IMR-90 (cell line): Measurements from ENCODE around the gene SELENOH. TPM values are rescaled to one million over a fixed set of nuclear protein-coding genes. Genes with fewer than 3 reads are reported as not detected.

Source experiments
- ATAC-seq: fragments of 200-7000 bp; cut with Tn5 transposase; 2 replicates; pipeline ENCODE4 v1.9.1; 2020; ENCODE audit warnings: low read depth, mild to moderate bottlenecking, moderate library complexity
- BruUV-seq: library from RNA; stranded (reverse); fragments of 400-500 nt; replicated peaks from 2 replicates; lab custom pipeline; 2021; lab: Mats Ljungman, UMichigan
- CTCF ChIA-PET: fragments of 300-600 bp; formaldehyde crosslinking; extraction: SDS; loops from one replicate; lab custom pipeline; 2021; ENCODE audit warnings: antibody characterized with exemption; lab: Yijun Ruan, JAX
- POLR2A ChIA-PET: fragments of 300-600 bp; sonication (Branson Sonifier 250); formaldehyde crosslinking; loops from one replicate; lab custom pipeline; 2022; ENCODE audit warnings: antibody characterized with exemption; ENCODE audit not compliant: unreplicated experiment; lab: Charles Lee
- DNase-seq: peaks from one replicate; pipeline ENCODE4 v3.0.0; 2013
- H2AFZ ChIP-seq: replicated peaks from 2 replicates; pipeline ENCODE3; 2013; ENCODE audit warnings: low read length, mild to moderate bottlenecking; ENCODE audit not compliant: poor library complexity
- H2AK5ac ChIP-seq: 2 replicates; pipeline ENCODE4 v1.6.1; 2013; ENCODE audit warnings: low read depth, low read length, inconsistent platforms
- H2AK9ac ChIP-seq: replicated peaks from 2 replicates; pipeline ENCODE3; 2013; ENCODE audit warnings: mild to moderate bottlenecking, low read depth, low read length, moderate library complexity; ENCODE audit not compliant: poor library complexity
- H2BK120ac ChIP-seq: 2 replicates; pipeline ENCODE4 v1.6.1; 2013; ENCODE audit warnings: low read depth, low read length, inconsistent platforms
- H2BK15ac ChIP-seq: 3 replicates; pipeline ENCODE4 v1.6.1; 2013; ENCODE audit warnings: low read depth, low read length, inconsistent platforms
- H2BK20ac ChIP-seq: 2 replicates; pipeline ENCODE4 v1.6.1; 2013; ENCODE audit warnings: low read depth, mild to moderate bottlenecking, inconsistent platforms, low read length, moderate library complexity
- H2BK5ac ChIP-seq: 2 replicates; pipeline ENCODE4 v1.6.1; 2013; ENCODE audit warnings: mild to moderate bottlenecking, low read depth, low read length, inconsistent platforms; ENCODE audit not compliant: poor library complexity, severe bottlenecking
- H3K14ac ChIP-seq: replicated peaks from 2 replicates; pipeline ENCODE4 v1.6.1; 2013; ENCODE audit warnings: low read depth, low read length, inconsistent platforms
- H3K18ac ChIP-seq: 2 replicates; pipeline ENCODE4 v1.6.1; 2013; ENCODE audit warnings: low read depth, low read length, control low read depth
- H3K23ac ChIP-seq: 2 replicates; pipeline ENCODE4 v1.6.1; 2013; ENCODE audit warnings: low read depth, low read length, inconsistent platforms
- H3K27ac ChIP-seq: 2 replicates; pipeline ENCODE4 v1.5.1; 2013; ENCODE audit warnings: mild to moderate bottlenecking, control low read depth, low read length; ENCODE audit not compliant: insufficient read depth
- H3K27me3 ChIP-seq: 2 replicates; pipeline ENCODE4 v1.6.1; 2013; ENCODE audit warnings: low read length; ENCODE audit not compliant: control insufficient read depth, insufficient read depth
- H3K36me3 ChIP-seq: 2 replicates; pipeline ENCODE4 v1.6.1; 2013; ENCODE audit warnings: low read length, mixed read lengths; ENCODE audit not compliant: control insufficient read depth, insufficient read depth
- H3K4ac ChIP-seq: 2 replicates; pipeline ENCODE4 v1.6.1; 2013; ENCODE audit warnings: low read depth, low read length, inconsistent platforms
- H3K4me1 ChIP-seq: 2 replicates; pipeline ENCODE4 v1.6.1; 2013; ENCODE audit warnings: low read length, mixed read lengths; ENCODE audit not compliant: control insufficient read depth, insufficient read depth
- H3K4me2 ChIP-seq: 2 replicates; pipeline ENCODE4 v1.6.1; 2013; ENCODE audit warnings: low read depth, mild to moderate bottlenecking, control low read depth, low read length, moderate library complexity
- H3K4me3 ChIP-seq: 2 replicates; pipeline ENCODE4 v1.5.1; 2013; ENCODE audit warnings: low read depth, mild to moderate bottlenecking, control low read depth, low read length, moderate library complexity; ENCODE audit not compliant: insufficient read depth
- H3K56ac ChIP-seq: 2 replicates; pipeline ENCODE4 v1.6.1; 2013; ENCODE audit warnings: low read length, inconsistent platforms; ENCODE audit not compliant: insufficient read depth; ENCODE audit errors: extremely low read depth
- H3K79me1 ChIP-seq, 2 experiments: 2 replicates each; pipeline ENCODE4 v1.6.1; 2013; ENCODE audit warnings: low read length in 2 of 2, inconsistent platforms in 1 of 2, low read depth in 1 of 2
- H3K9ac ChIP-seq: 2 replicates; pipeline ENCODE4 v1.6.1; 2013; ENCODE audit warnings: low read depth, low read length, control low read depth
- H3K9me1 ChIP-seq: 2 replicates; pipeline ENCODE4 v1.6.1; 2013; ENCODE audit warnings: low read length, inconsistent platforms; ENCODE audit not compliant: insufficient read depth
- H3K9me3 ChIP-seq: 2 replicates; pipeline ENCODE4 v1.6.1; 2013; ENCODE audit warnings: low read length; ENCODE audit not compliant: control insufficient read depth, insufficient read depth
- H4K20me1 ChIP-seq: 2 replicates; pipeline ENCODE4 v1.6.1; 2013; ENCODE audit warnings: low read length, inconsistent platforms; ENCODE audit not compliant: insufficient read depth
- H4K5ac ChIP-seq: 2 replicates; pipeline ENCODE4 v1.6.1; 2013; ENCODE audit warnings: mild to moderate bottlenecking, low read depth, low read length, control low read depth
- H4K8ac ChIP-seq, 2 experiments: 2 replicates each; pipeline ENCODE4 v1.6.1; 2013; ENCODE audit warnings: low read depth in 2 of 2, low read length in 2 of 2, control low read depth in 1 of 2, inconsistent platforms in 1 of 2
- H4K91ac ChIP-seq: 2 replicates; pipeline ENCODE4 v1.6.1; 2013; ENCODE audit warnings: low read depth, low read length, inconsistent platforms; ENCODE audit not compliant: insufficient read depth
- BHLHE40 ChIP-seq: fragments of 150-350 bp; IDR thresholded peaks from 2 replicates; pipeline ENCODE4 v1.6.1; 2016; ENCODE audit warnings: mild to moderate bottlenecking, low read depth, low read length
- CHD1 ChIP-seq: IDR thresholded peaks from 2 replicates; pipeline ENCODE4 v1.6.1; 2012; ENCODE audit warnings: low read depth, low read length, improper control_type of control experiment
- MAZ ChIP-seq: IDR thresholded peaks from 2 replicates; pipeline ENCODE4 v1.6.1; 2012; ENCODE audit warnings: low read depth, mild to moderate bottlenecking, low read length, improper control_type of control experiment, moderate library complexity, borderline replicate concordance
- MXI1 ChIP-seq: IDR thresholded peaks from 2 replicates; pipeline ENCODE4 v1.6.1; 2012; ENCODE audit warnings: low read depth, mild to moderate bottlenecking, low read length, moderate library complexity, borderline replicate concordance
- NFE2L2 ChIP-seq: fragments of 150-350 bp; IDR thresholded peaks from 2 replicates; pipeline ENCODE4 v1.6.1; 2016; ENCODE audit warnings: low read depth, mild to moderate bottlenecking, low read length
- POLR2A ChIP-seq: IDR thresholded peaks from 2 replicates; pipeline ENCODE4 v1.6.1; 2012; ENCODE audit warnings: mild to moderate bottlenecking, low read depth, low read length
- RAD21 ChIP-seq: IDR thresholded peaks from 2 replicates; pipeline ENCODE4 v1.6.1; 2012; ENCODE audit warnings: low read length, improper control_type of control experiment
- RCOR1 ChIP-seq: IDR thresholded peaks from 2 replicates; pipeline ENCODE4 v1.6.1; 2012; ENCODE audit warnings: mild to moderate bottlenecking, low read length, improper control_type of control experiment; ENCODE audit not compliant: insufficient replicate concordance
- RFX5 ChIP-seq: IDR thresholded peaks from 2 replicates; pipeline ENCODE4 v1.8.0; 2012; ENCODE audit warnings: low read depth, mild to moderate bottlenecking, low read length, moderate library complexity
- WGBS, 2 experiments: methylation state at CpG; one replicate each; pipeline versions ENCODE4 v1.1.5 to v1.1.7; 2013; ENCODE audit warnings: missing lambda C conversion rate in 2 of 2; ENCODE audit not compliant: insufficient read length in 1 of 2; ENCODE audit errors: extremely low coverage in 2 of 2; 5-methylcytosine and 5-hydroxymethylcytosine counted together
- dilution Hi-C: fragments of 300-500 bp; cut with HindIII; formaldehyde crosslinking; loops from one replicate; pipeline ENCODE4 v1.14.3; 2018; ENCODE audit warnings: low sequenced_read_pairs; ENCODE audit not compliant: unreplicated experiment
- in situ Hi-C: fragments of 300-500 bp; cut with MboI; formaldehyde crosslinking; loops from 3 replicates; pipeline ENCODE4 v1.14.3; 2019; ENCODE audit warnings: low sequenced_read_pairs, inconsistent platforms, mixed read lengths
- intact Hi-C: fragments of 100-400 bp; cut with micrococcal nuclease; formaldehyde crosslinking; loops from 2 replicates; pipeline ENCODE4 v1.10.0; 2022
- polyA plus RNA-seq, 3 experiments: library from polyadenylated mRNA; depleted of rRNA; stranded (reverse); fragments of >200 nt; gene quantifications; 2 replicates each; pipeline ENCODE4 v1.2.3, GENCODE V29; 2012; ENCODE audit warnings: low replicate concordance in 1 of 3
- total RNA-seq: library from RNA; depleted of rRNA; stranded (reverse); fragments of >200 nt; gene quantifications from 2 replicates; pipeline ENCODE4 v1.2.3, GENCODE V29; 2012
- TF ChIP-seq, protein P1 (sequence below): fragments of 150-350 bp; IDR thresholded peaks from 2 replicates; pipeline ENCODE4 v1.6.1; 2016; ENCODE audit warnings: low read depth, mild to moderate bottlenecking, low read length, moderate library complexity, borderline replicate concordance

SELENOH gene
- total and polyA plus RNA-seq, 2 of the 4 experiments (the other 2 are of a cell fraction) = 40.3 to 107 TPM

DNA sequence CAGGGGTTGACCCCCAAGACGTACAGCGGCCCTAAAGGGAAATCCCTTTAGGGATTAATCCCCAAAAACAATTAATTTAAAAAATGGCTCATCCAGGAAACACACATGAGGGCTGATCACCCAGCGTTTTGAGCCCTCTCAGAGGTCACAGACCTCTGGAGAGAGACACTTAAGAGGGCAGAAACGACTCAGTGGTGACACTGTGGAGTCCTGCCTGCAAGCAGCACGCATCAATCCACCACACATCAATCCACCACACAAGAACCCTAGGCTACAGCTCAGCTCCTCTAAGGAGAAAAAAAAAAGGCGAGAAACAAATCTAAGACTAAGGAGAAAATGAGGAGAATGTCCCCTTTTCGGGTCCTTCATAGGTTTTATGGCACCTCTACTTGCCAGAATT, 12.5 kb upstream of the SELENOH start:
- Histone ChIP-seq H3K4ac (no peak overlapping the region), H3K4me1 (no peaks in the 10 kb centered on the region), H3K9me3 (no peaks in the 10 kb centered on the region), H3K27ac (no peak overlapping the region), H3K4me3 (no peak overlapping the region), H2BK15ac (no peak overlapping the region), H3K27me3 (no peaks in the 10 kb centered on the region), H3K18ac (no peak overlapping the region), H2BK20ac (no peak overlapping the region), H3K79me1 (peaks cover 29 to 37% of the 10 kb centered on the region in 2 experiments), H2AK5ac (no peak overlapping the region), H4K5ac (no peak overlapping the region), H3K14ac (no peak overlapping the region), H2AK9ac (no peak overlapping the region), H3K9me1 (no peaks in the 10 kb centered on the region), H2BK120ac (no peak overlapping the region), H3K23ac (no peak overlapping the region), H3K9ac (no peak overlapping the region), H4K91ac (no peak overlapping the region), H4K20me1 (peaks cover 7% of the 10 kb centered on the region; the same call in 1 of the 2 replicates), H3K56ac (no peak overlapping the region), H2AFZ (no peak overlapping the region), H3K4me2 (no peak overlapping the region), H4K8ac (no peak overlapping the region), H2BK5ac (no peak overlapping the region), H3K36me3 (no peaks in the 10 kb centered on the region)
- TF ChIP-seq MAZ (no peak), POLR2A (no peak), NFE2L2 (no peak), MXI1 (no peak), BHLHE40 (no peak), CHD1 (no peak), RCOR1 (no peak), RFX5 (no peak), RAD21 (no peak)
- TF ChIP-seq, protein P1, sequence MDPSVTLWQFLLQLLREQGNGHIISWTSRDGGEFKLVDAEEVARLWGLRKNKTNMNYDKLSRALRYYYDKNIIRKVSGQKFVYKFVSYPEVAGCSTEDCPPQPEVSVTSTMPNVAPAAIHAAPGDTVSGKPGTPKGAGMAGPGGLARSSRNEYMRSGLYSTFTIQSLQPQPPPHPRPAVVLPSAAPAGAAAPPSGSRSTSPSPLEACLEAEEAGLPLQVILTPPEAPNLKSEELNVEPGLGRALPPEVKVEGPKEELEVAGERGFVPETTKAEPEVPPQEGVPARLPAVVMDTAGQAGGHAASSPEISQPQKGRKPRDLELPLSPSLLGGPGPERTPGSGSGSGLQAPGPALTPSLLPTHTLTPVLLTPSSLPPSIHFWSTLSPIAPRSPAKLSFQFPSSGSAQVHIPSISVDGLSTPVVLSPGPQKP = no peak
- intact Hi-C loops (no loop called here), in situ Hi-C loops (no loop called here), dilution Hi-C loops (no loop called here)
- no peak for ATAC-seq
- CTCF ChIA-PET = no interaction called here
- DNase-seq = no peak
- POLR2A ChIA-PET = no interaction called here
- no TSS peak for BruUV-seq
- WGBS, 2 experiments = no CpG with 5 or more reads among the region's 7 CpGs
